ENCODE measurements around the gene ABLIM1. TPM values are rescaled to one million over a fixed set of nuclear protein-coding genes. Genes with fewer than 3 reads are reported as not detected.

The ABLIM1 gene
- total RNA-seq, 6 donors from 2014 or later: 92.2 to 153 (median 131) TPM

GRCh38 chr10:114607358-114607998 lies 50.6 kb downstream of the ABLIM1 start:
- Histone ChIP-seq H3K9me3 (no peaks in the 10 kb centered on the region), H3K36me3 (no peaks in the 10 kb centered on the region), H3K27ac (no peak overlapping the region), H3K27me3 (no peaks in the 10 kb centered on the region), H3K4me1 (peaks cover 17 to 33% (median 33%) of the 10 kb centered on the region in 4 donors), H3K4me3 (no peak overlapping the region)
- DNase-seq (peak in 1 of 2 donors; percentile 27), ATAC-seq (ENCODE audit: low FRiP score in 2 of 2) (peak in 1 of 2 donors; percentile 68)
- 78 to 82% methylated on average over 8 of the region's 8 CpGs for WGBS, 2 donors
- no peak for TF ChIP-seq POLR2AphosphoS5 (IDR thresholded peaks at IDR 0.05)

- H3K27ac ChIP-seq: peak overlapping the region in 1 of 4 donors; percentile 40
- H3K36me3 ChIP-seq: peaks cover 0 to 14% (median 4%) of the 10 kb centered on the region in 4 donors
- no peaks in the 10 kb centered on the region for H3K27me3 ChIP-seq
- ATAC-seq (ENCODE audit: low FRiP score in 2 of 2) (no peak), DNase-seq (no peak)
- peaks cover 16 to 30% (median 26%) of the 10 kb centered on the region in 4 donors for H3K4me1 ChIP-seq
- TF ChIP-seq POLR2AphosphoS5 (IDR thresholded peaks at IDR 0.05): no peak
- H3K9me3 ChIP-seq: no peaks in the 10 kb centered on the region
- no peak overlapping the region for H3K4me3 ChIP-seq
- 76 to 79% methylated on average over 4 of the region's 4 CpGs for WGBS, 2 donors
These were observed 52.8 kb downstream of the ABLIM1 start for GRCh38 chr10:114605155-114605797.

GRCh38 chr10:114604357-114605130 lies 53.5 kb downstream of the ABLIM1 start:
- H3K27ac ChIP-seq: peak overlapping the region; percentile 6 to 44 (median 37)
- no peak for ATAC-seq (ENCODE audit: low FRiP score in 2 of 2)
- DNase-seq: no peak
- no peaks in the 10 kb centered on the region for H3K9me3 ChIP-seq
- peaks cover 0 to 17% (median 6%) of the 10 kb centered on the region in 4 donors for H3K36me3 ChIP-seq
- TF ChIP-seq CTCF (IDR thresholded peaks at IDR 0.05) (no peak), EP300 (IDR thresholded peaks at IDR 0.05) (no peak), POLR2A (IDR thresholded peaks at IDR 0.05) (no peak), POLR2AphosphoS5 (IDR thresholded peaks at IDR 0.05) (no peak)
- H3K4me3 ChIP-seq: no peak overlapping the region
- H3K4me1 ChIP-seq: peaks cover 16 to 30% (median 26%) of the 10 kb centered on the region in 4 donors
- 54 to 61% methylated on average over 5 of the region's 5 CpGs for WGBS, 2 donors
- H3K27me3 ChIP-seq: no peaks in the 10 kb centered on the region

GRCh38 chr10:114603948-114604347 lies 54.1 kb downstream of the ABLIM1 start:
- 14 to 33% methylated on average over 2 of the region's 2 CpGs for WGBS, 2 donors
- Histone ChIP-seq H3K9me3 (no peaks in the 10 kb centered on the region), H3K27me3 (no peaks in the 10 kb centered on the region), H3K27ac (peak overlapping the region; percentile 6 to 44 (median 37)), H3K36me3 (peaks cover 0 to 21% (median 6%) of the 10 kb centered on the region in 4 donors), H3K4me3 (no peak overlapping the region), H3K4me1 (peaks cover 16 to 30% (median 26%) of the 10 kb centered on the region in 4 donors)
- ATAC-seq (ENCODE audit: low FRiP score in 2 of 2): peak in 1 of 2 donors; percentile 38
- peak in 1 of 2 donors; percentile 38 for DNase-seq
- TF ChIP-seq EP300 (IDR thresholded peaks at IDR 0.05) (no peak), POLR2A (IDR thresholded peaks at IDR 0.05) (no peak), POLR2AphosphoS5 (IDR thresholded peaks at IDR 0.05) (no peak), CTCF (IDR thresholded peaks at IDR 0.05) (no peak)

- 18 to 78% methylated on average over 1 of the region's 1 CpG for WGBS, 2 donors
- peak overlapping the region in 1 of 4 donors; percentile 40 for H3K27ac ChIP-seq
- H3K27me3 ChIP-seq: no peaks in the 10 kb centered on the region
- H3K9me3 ChIP-seq: no peaks in the 10 kb centered on the region
- ATAC-seq (ENCODE audit: low FRiP score in 2 of 2) (no peak), DNase-seq (no peak)
- peaks cover 16 to 30% (median 26%) of the 10 kb centered on the region in 4 donors for H3K4me1 ChIP-seq
- peaks cover 0 to 24% (median 6%) of the 10 kb centered on the region in 4 donors for H3K36me3 ChIP-seq
- H3K4me3 ChIP-seq: no peak overlapping the region
- TF ChIP-seq EP300 (IDR thresholded peaks at IDR 0.05) (no peak), POLR2AphosphoS5 (IDR thresholded peaks at IDR 0.05) (no peak), CTCF (IDR thresholded peaks at IDR 0.05) (no peak), POLR2A (IDR thresholded peaks at IDR 0.05) (no peak)
These were observed 54.8 kb downstream of the ABLIM1 start for GRCh38 chr10:114603303-114603702.
